Uterus (tissue), 4 donors: ENCODE data around the gene PTK7. TPM values are rescaled to one million over a fixed set of nuclear protein-coding genes. Genes with fewer than 3 reads are reported as not detected.
A peak's percentile ranks its signal among the peaks of the same experiment; 100 is the strongest.

Experiments
- DNase-seq, 2 donors: peaks; one replicate each; pipeline ENCODE4 v3.0.0-alpha.2; 2019 to 2020
- H3K27ac ChIP-seq, 2 donors: fragments of 200-600 bp; sonication (generic); 1 replicate in 1 of 2; 2 replicates in 1 of 2; pipeline ENCODE4 v1.5.1; 2016 to 2018
- H3K27me3 ChIP-seq, 2 donors: fragments of 200-600 bp; sonication (generic); one replicate each; pipeline ENCODE4 v1.5.1; 2018 to 2019; ENCODE audit warnings: control low read depth in 1 of 2
- H3K36me3 ChIP-seq, 2 donors: fragments of 200-600 bp; sonication (generic); one replicate each; pipeline ENCODE4 v1.5.1; 2019; ENCODE audit warnings: control low read depth in 1 of 2
- H3K4me1 ChIP-seq, 2 donors: fragments of 200-600 bp; sonication (generic); one replicate each; pipeline ENCODE4 v1.5.1; 2018 to 2019; ENCODE audit warnings: control low read depth in 1 of 2
- H3K4me3 ChIP-seq, 2 donors: fragments of 200-600 bp; sonication (generic); 1 replicate in 1 of 2; 2 replicates in 1 of 2; pipeline ENCODE4 v1.5.1; 2018 to 2019; ENCODE audit warnings: mild to moderate bottlenecking in 1 of 2
- H3K9me3 ChIP-seq, 2 donors: fragments of 200-600 bp; sonication (generic); one replicate each; pipeline ENCODE4 v1.5.1; 2019; ENCODE audit warnings: control low read depth in 1 of 2
- POLR2A ChIP-seq, 2 donors: fragments of 450-650 bp; IDR thresholded peaks; one replicate each; pipeline ENCODE4 v1.6.1; 2016; ENCODE audit warnings: antibody characterized with exemption in 2 of 2, mild to moderate bottlenecking in 1 of 2, moderate library complexity in 1 of 2
- intact Hi-C: fragments of 100-400 bp; cut with DNase I; formaldehyde crosslinking; loops from one replicate; pipeline ENCODE4 v1.15.1; 2023; ENCODE audit warnings: low total_unique reads
- total RNA-seq, 4 donors: library from RNA; depleted of rRNA in 3 of 4; stranded (reverse); fragments of >200 nt in 3 of 4; gene quantifications; one replicate each; pipeline versions ENCODE4 v1.1.0 to v1.2.4, GENCODE V29; 2014 to 2023
- TF ChIP-seq, protein P1 (sequence below), 4 experiments: fragments of 200-600 bp in 2 of 4; fragments of 450-650 bp in 2 of 4; sonication (generic) in 2 of 4; IDR thresholded peaks; one replicate each; pipeline ENCODE4 v1.5.1; 2016 to 2019; ENCODE audit warnings: antibody characterized with exemption in 4 of 4, mild to moderate bottlenecking in 2 of 4, moderate library complexity in 1 of 4
- donor health status: DM: yes; HTN: yes; CAD: no.

The PTK7 gene
- total RNA-seq, 4 donors from 2014 or later: 53.8 to 247 (median 153) TPM

DNA sequence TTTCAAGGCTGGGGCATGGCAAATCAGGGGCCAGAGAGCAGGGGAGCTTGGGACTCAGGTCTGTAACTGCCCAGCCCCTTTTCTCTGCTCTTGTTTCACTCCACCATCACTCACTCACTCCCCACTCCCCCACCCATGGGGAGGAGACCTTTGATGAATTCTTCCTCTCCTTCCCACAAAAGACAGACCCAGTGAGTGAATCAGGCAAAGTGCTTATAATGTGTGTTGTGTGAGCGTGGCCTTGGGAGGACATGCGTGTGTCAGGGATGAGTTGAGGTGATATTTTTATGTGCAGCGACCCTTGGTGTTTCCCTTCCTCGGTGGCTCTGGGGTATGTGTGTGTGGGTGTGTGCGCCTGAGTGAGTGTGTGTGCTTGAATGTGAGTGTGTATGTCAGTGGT, 104.9 kb downstream of the PTK7 start:
- no peaks in the 10 kb centered on the region for H3K9me3 ChIP-seq
- no peaks in the 10 kb centered on the region for H3K36me3 ChIP-seq
- no peaks in the 10 kb centered on the region for H3K4me1 ChIP-seq
- H3K4me3 ChIP-seq: no peak overlapping the region
- intact Hi-C loops: no loop called here
- H3K27ac ChIP-seq: peak overlapping the region; percentile 64 to 77
- no peak for TF ChIP-seq POLR2A (IDR thresholded peaks at IDR 0.05)
- TF ChIP-seq, protein P1, sequence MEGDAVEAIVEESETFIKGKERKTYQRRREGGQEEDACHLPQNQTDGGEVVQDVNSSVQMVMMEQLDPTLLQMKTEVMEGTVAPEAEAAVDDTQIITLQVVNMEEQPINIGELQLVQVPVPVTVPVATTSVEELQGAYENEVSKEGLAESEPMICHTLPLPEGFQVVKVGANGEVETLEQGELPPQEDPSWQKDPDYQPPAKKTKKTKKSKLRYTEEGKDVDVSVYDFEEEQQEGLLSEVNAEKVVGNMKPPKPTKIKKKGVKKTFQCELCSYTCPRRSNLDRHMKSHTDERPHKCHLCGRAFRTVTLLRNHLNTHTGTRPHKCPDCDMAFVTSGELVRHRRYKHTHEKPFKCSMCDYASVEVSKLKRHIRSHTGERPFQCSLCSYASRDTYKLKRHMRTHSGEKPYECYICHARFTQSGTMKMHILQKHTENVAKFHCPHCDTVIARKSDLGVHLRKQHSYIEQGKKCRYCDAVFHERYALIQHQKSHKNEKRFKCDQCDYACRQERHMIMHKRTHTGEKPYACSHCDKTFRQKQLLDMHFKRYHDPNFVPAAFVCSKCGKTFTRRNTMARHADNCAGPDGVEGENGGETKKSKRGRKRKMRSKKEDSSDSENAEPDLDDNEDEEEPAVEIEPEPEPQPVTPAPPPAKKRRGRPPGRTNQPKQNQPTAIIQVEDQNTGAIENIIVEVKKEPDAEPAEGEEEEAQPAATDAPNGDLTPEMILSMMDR (IDR thresholded peaks at IDR 0.05): no peak
- no peak for DNase-seq
- no peaks in the 10 kb centered on the region for H3K27me3 ChIP-seq

DNA sequence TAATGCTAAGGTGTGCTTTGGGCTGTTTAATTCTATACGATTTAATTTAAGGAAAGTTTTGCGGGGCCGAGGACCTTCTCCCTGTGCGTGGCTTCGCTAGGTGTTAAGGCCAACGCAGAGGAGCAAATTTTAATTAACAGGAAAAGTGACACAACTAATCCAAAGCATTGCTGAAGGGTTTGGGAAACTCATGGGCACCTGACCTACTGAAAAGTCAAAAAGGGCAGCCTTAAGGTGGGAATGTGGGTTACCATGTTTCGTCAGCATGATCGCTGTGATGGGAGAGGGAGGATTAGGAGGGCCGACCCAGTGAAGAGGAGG, 105.5 kb downstream of the PTK7 start:
- TF ChIP-seq, protein P1 (IDR thresholded peaks at IDR 0.05): no peak
- TF ChIP-seq POLR2A (IDR thresholded peaks at IDR 0.05): no peak
- no peaks in the 10 kb centered on the region for H3K4me1 ChIP-seq
- intact Hi-C loops: no loop called here
- no peaks in the 10 kb centered on the region for H3K36me3 ChIP-seq
- DNase-seq: no peak
- H3K9me3 ChIP-seq: no peaks in the 10 kb centered on the region
- H3K27ac ChIP-seq: peak overlapping the region; percentile 64 to 77
- H3K4me3 ChIP-seq: peak overlapping the region; percentile 59 to 75
- no peaks in the 10 kb centered on the region for H3K27me3 ChIP-seq

DNA sequence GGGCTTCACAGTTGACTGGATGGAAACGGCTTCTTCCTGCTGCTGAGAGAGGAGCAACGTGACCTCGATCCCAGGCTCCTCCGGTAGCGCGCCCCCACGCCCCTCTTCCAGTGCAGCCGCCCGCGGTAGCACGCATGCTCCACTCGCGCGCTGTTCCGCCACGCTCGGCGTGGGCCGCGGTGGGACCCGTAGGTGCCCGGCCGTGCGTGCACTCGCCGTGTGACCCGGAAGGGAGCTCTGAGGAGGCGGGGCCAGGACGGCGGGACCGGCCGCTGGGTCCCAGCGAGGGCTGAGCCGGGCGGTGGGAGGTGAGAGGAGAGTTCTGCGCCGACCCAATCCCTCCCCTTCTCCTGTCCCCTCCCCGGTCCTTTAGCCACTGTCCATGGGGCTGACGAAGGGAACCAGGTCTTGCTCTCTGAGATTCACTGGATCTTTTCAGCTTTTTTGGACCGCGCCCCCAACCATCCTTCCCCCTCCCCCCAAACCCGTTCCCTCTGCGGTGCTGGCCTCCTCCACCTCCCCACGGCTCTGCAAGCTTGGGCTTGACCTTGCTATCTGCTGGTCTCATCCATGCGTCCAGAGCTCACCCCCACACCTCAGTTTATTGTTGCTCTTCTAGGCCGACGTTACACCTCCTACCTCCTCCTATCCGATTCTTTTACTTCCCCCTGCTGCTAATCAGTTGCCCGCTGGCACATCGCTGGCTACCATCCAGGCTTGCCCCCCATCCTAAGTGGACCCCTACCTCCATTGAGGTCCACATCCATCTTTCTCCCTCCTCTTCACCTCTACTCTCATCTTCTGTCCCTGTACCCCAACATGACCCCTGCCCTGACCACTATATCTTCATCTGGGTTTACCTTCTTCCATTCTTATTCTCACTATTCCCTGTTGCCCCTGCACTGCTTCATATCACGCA, 106.1 kb downstream of the PTK7 start, which contains the start of gene CUL9:
TSS of gene CUL9 (plus strand) at position 255 of the 919 bp plus-strand sequence. CDS start 2,115 bp downstream, outside the sequence.
- Histone ChIP-seq H3K9me3 (no peaks in the 10 kb centered on the region), H3K4me1 (no peaks in the 10 kb centered on the region), H3K4me3 (peak within 1 kb of the TSS; percentile 59 to 75), H3K36me3 (no peaks in the 10 kb centered on the region), H3K27me3 (no peaks in the 10 kb centered on the region), H3K27ac (peak within 1 kb of the TSS; percentile 64 to 77)
- intact Hi-C loops: no loop called here
- peak; percentile 76 to 84 for DNase-seq
- TF ChIP-seq, protein P1 (IDR thresholded peaks at IDR 0.05): peak in 2 of 4 experiments; percentile 10 to 36
- peak in 1 of 2 donors; percentile 64 for TF ChIP-seq POLR2A (IDR thresholded peaks at IDR 0.05)

DNA sequence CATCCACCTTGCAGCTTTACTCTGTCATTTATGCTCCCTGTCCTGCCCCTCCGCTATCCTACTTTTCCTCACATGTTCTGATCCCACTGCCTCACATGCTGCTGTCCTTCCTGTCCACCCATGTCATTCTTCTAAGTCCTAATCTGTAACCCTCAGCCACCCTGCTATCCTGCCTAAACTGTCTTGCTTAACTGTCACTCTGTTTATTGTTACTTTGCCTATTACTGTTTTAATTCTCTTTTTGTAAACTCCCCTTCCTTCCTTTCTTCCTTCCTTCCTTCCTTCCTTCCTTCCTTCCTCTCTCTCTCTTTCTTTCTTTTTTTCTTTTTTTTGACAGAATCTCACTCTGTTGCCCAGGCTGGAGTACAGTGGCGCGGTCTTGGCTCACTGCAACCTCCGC, 107.3 kb downstream of the PTK7 start:
- no peak for TF ChIP-seq POLR2A (IDR thresholded peaks at IDR 0.05)
- TF ChIP-seq, protein P1 (IDR thresholded peaks at IDR 0.05): no peak
- no peaks in the 10 kb centered on the region for H3K27me3 ChIP-seq
- H3K4me3 ChIP-seq: no peak overlapping the region
- intact Hi-C loops: no loop called here
- H3K9me3 ChIP-seq: no peaks in the 10 kb centered on the region
- no peaks in the 10 kb centered on the region for H3K36me3 ChIP-seq
- no peak overlapping the region for H3K27ac ChIP-seq
- H3K4me1 ChIP-seq: no peaks in the 10 kb centered on the region
- DNase-seq: no peak

DNA sequence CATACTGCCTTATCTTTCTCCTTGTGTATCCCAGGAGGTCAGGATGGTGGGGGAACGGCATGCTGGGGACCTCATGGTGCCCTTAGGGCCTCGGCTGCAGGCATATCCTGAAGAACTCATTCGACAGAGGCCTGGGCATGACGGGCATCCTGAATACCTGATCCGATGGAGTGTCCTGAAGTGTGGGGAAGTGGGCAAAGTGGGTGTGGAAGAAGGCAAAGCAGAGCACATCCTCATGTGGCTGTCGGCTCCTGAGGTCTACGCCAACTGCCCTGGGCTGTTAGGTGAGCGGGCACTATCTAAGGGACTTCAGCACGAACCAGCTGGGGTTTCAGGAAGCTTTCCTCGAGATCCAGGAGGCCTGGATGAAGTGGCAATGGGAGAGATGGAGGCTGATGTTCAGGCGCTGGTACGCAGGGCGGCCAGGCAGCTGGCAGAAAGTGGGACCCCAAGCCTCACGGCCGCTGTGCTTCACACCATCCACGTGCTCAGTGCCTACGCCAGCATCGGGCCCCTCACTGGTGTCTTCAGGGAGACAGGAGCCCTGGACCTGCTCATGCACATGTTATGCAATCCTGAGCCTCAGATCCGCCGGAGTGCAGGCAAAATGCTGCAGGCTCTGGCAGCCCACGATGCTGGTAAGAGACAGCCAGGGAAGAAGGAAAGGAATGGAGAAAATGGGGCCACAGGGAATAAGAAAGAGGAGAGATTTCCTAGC, 108.3 kb downstream of the PTK7 start:
- no peaks in the 10 kb centered on the region for H3K36me3 ChIP-seq
- H3K4me3 ChIP-seq: no peak overlapping the region
- H3K9me3 ChIP-seq: no peaks in the 10 kb centered on the region
- intact Hi-C loops: no loop called here
- no peak for TF ChIP-seq POLR2A (IDR thresholded peaks at IDR 0.05)
- no peaks in the 10 kb centered on the region for H3K27me3 ChIP-seq
- no peaks in the 10 kb centered on the region for H3K4me1 ChIP-seq
- no peak overlapping the region for H3K27ac ChIP-seq
- no peak for DNase-seq
